ENCODE measurements around the gene CRLF2. TPM values are rescaled to one million over a fixed set of nuclear protein-coding genes. Genes with fewer than 3 reads are reported as not detected.

CRLF2 gene
- total and polyA plus RNA-seq, 2 of the 8 experiments (the other 6 are each of a cell fraction or from before 2014, with no cell fraction given): 0.06 TPM; not detected in 1

DNA sequence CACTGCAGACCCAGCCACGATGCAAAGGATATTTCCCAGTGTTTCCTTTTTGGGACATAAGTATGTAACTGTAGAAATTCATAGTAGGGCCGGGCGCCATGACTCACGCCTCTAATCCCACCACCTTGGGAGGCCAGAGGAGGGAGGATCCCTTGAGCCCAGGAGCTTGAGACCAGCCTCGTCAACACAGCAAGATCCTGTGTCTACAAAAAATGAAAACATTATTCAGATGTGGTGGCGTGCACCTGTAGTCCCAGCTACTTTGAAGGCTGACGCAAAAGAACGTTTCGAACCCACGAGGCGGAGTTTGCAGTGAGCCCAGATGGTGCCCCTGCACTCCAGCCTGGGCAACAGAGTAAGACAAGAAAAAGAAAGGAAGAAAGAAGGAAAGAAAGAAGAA, 49.2 kb downstream of the CRLF2 start:
- H2BK12ac ChIP-seq (ENCODE audit: low read depth, low read length): no peak overlapping the region; the same call in 1 of the 2 replicates
- no peak overlapping the region for H3K9ac ChIP-seq (replicated peaks in 1 of 4; ENCODE audit: extremely low read depth in 1 of 4, low read depth in 3 of 4, low read length in 3 of 4)
- H3K23me2 ChIP-seq (ENCODE audit: low read depth, low read length): 0 out of 2 replicates have a peak, but pooled peaks cover 2% of the 10 kb centered on the region
- H2BK5ac ChIP-seq (ENCODE audit: low read depth, low read length): no peak overlapping the region
- no peak overlapping the region for H4K91ac ChIP-seq (replicated peaks; ENCODE audit: insufficient read length, low read length)
- H3K9me3 ChIP-seq (ENCODE audit: insufficient read depth in 2 of 2, low read depth in 1 of 2, low read length in 1 of 2): no peaks in the 10 kb centered on the region
- CTCF ChIA-PET (ENCODE audit: partially characterized antibody): no interaction called here
- H3K27ac ChIP-seq (ENCODE audit: low read depth, low read length): no peak overlapping the region
- H3K23ac ChIP-seq (ENCODE audit: insufficient read length): no peak overlapping the region
- no peaks in the 10 kb centered on the region for H3K36me3 ChIP-seq (ENCODE audit: control insufficient read depth in 2 of 4, insufficient read depth in 4 of 4, low read length in 3 of 4)
- H3K14ac ChIP-seq (ENCODE audit: insufficient read length): no peak overlapping the region
- POLR2A ChIA-PET (ENCODE audit: partially characterized antibody): no interaction called here
- no peak overlapping the region for H3K18ac ChIP-seq (ENCODE audit: extremely low read depth, low read length)
- no peak overlapping the region for H2AK5ac ChIP-seq (ENCODE audit: low read depth, low read length)
- peak in 1 of 2 experiments; percentile 38 for DNase-seq (ENCODE audit: low read depth in 1 of 2, low spot score in 2 of 2)
- H3K27me3 ChIP-seq (replicated peaks in 1 of 4; ENCODE audit: control insufficient read depth in 3 of 4, extremely low read depth in 1 of 4, insufficient read depth in 3 of 4, low read length in 3 of 4): no peaks in the 10 kb centered on the region
- H3K4ac ChIP-seq (replicated peaks; ENCODE audit: insufficient read length, low read depth, low read length): no peak overlapping the region
- no peak for FAIRE-seq
- H2BK120ac ChIP-seq (replicated peaks; ENCODE audit: low read depth, low read length): no peak overlapping the region
- no peak overlapping the region for H3K56ac ChIP-seq (replicated peaks; ENCODE audit: insufficient read length, low read depth, low read length)
- no peaks in the 10 kb centered on the region for H3K79me1 ChIP-seq (ENCODE audit: low read depth, low read length)
- H2BK20ac ChIP-seq (ENCODE audit: low read length): no peak overlapping the region
- no peak overlapping the region for H4K8ac ChIP-seq (ENCODE audit: extremely low read depth, insufficient read depth, low read length)
- H3K4me3 ChIP-seq (ENCODE audit: extremely low read depth in 1 of 4, insufficient read depth in 2 of 4, low read depth in 3 of 4, low read length in 4 of 4): no peak overlapping the region
- H3K79me2 ChIP-seq (ENCODE audit: control insufficient read depth in 1 of 2, insufficient read depth in 2 of 2, low read length in 2 of 2): no peaks in the 10 kb centered on the region
- no peak overlapping the region for H2AFZ ChIP-seq (ENCODE audit: low read length)
- no peaks in the 10 kb centered on the region for H4K20me1 ChIP-seq (replicated peaks in 1 of 2; ENCODE audit: control insufficient read depth in 1 of 2, insufficient read depth in 2 of 2, low read length in 2 of 2)
- H3K4me2 ChIP-seq (ENCODE audit: insufficient read depth in 1 of 2, low read depth in 2 of 2, low read length in 2 of 2): no peak overlapping the region
- TF ChIP-seq ZNF274 (IDR thresholded peaks at IDR 0.05; ENCODE audit: borderline replicate concordance, extremely low read depth, low read length) (no peak), CHD1 (IDR thresholded peaks at IDR 0.05; ENCODE audit: low read depth, low read length) (no peak), JUND (IDR thresholded peaks at IDR 0.05; ENCODE audit: low read length) (no peak), TCF12 (IDR thresholded peaks at IDR 0.05; ENCODE audit: low read depth, low read length) (no peak), SIN3A (conservative IDR thresholded peaks at IDR 0.05 in 1 of 2, IDR thresholded peaks at IDR 0.05 in 1 of 2; ENCODE audit: low read depth in 1 of 2, low read length in 2 of 2) (no peak), SRF (IDR thresholded peaks at IDR 0.05; ENCODE audit: low read depth, low read length) (no peak), POU5F1 (IDR thresholded peaks at IDR 0.05; ENCODE audit: low read depth, low read length) (no peak), HDAC6 (IDR thresholded peaks at IDR 0.05; ENCODE audit: low read depth, low read length) (no peak), SAP30 (IDR thresholded peaks at IDR 0.05; ENCODE audit: insufficient read depth, insufficient replicate concordance, low read length) (no peak), HDAC2 (IDR thresholded peaks at IDR 0.05; ENCODE audit: borderline replicate concordance in 1 of 2, low read depth in 2 of 2, low read length in 2 of 2) (no peak), CBX8 (IDR thresholded peaks at IDR 0.05; ENCODE audit: borderline replicate concordance, low read depth, low read length) (no peak)
- TF ChIP-seq, protein P1, sequence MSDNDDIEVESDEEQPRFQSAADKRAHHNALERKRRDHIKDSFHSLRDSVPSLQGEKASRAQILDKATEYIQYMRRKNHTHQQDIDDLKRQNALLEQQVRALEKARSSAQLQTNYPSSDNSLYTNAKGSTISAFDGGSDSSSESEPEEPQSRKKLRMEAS (IDR thresholded peaks at IDR 0.05): no peak
- H4K5ac ChIP-seq (ENCODE audit: insufficient read length, low read depth, low read length): no peak overlapping the region
- WGBS, 2 experiments (ENCODE audit: extremely low coverage in 1 of 2, insufficient coverage in 1 of 2, insufficient read length in 1 of 2, insufficient replicate concordance in 2 of 2, low coverage in 1 of 2, low lambda C conversion rate in 2 of 2, missing lambda C conversion rate in 1 of 2): 93% methylated on average over 11 of the region's 11 CpGs; no CpG with 5 or more reads in 1 of the 2 experiments
- H3K4me1 ChIP-seq (replicated peaks in 1 of 4; ENCODE audit: control insufficient read depth in 3 of 4, insufficient read depth in 4 of 4, low read length in 3 of 4): peaks cover 0 to 3% (median 2%) of the 10 kb centered on the region in 4 experiments; a peak in 2 of 7 replicates
- H2BK15ac ChIP-seq (ENCODE audit: low read length): no peak overlapping the region
